Measurements from ENCODE around the gene RHOBTB1.

- TF ChIP-seq CTCF (IDR thresholded peaks at IDR 0.05; ENCODE audit: low read depth, low read length) (no peak), EZH2phosphoT487 (IDR thresholded peaks at IDR 0.05; ENCODE audit: low read depth) (no peak)
These were observed 72.8 kb downstream of the RHOBTB1 start for GRCh38 chr10:60871215-60871614.
